PFSK-1 (cell line): Measurements from ENCODE around the gene NDOR1.

Source experiments
- POLR2AphosphoS5 ChIP-seq: IDR thresholded peaks from 2 replicates; pipeline ENCODE4 v1.6.1; 2012; ENCODE audit warnings: low read depth, mild to moderate bottlenecking, control low read depth, low read length, moderate library complexity
- REST ChIP-seq, 2 experiments: IDR thresholded peaks; 2 replicates each; pipeline versions ENCODE4 v1.6.1 to v1.8.0; 2011 to 2012; ENCODE audit warnings: low read depth in 2 of 2, low read length in 2 of 2, control low read depth in 1 of 2, inconsistent platforms in 1 of 2, mild to moderate bottlenecking in 1 of 2, moderate library complexity in 1 of 2; ENCODE audit not compliant: insufficient read depth in 1 of 2
- SIN3A ChIP-seq: IDR thresholded peaks from 2 replicates; pipeline ENCODE4 v1.6.1; 2012; ENCODE audit warnings: mild to moderate bottlenecking, low read length, moderate library complexity, borderline replicate concordance; ENCODE audit not compliant: insufficient read depth
- TAF1 ChIP-seq: IDR thresholded peaks from 2 replicates; pipeline ENCODE4 v1.6.1; 2012; ENCODE audit warnings: low read length, control low read depth, borderline replicate concordance; ENCODE audit not compliant: insufficient read depth

- TF ChIP-seq POLR2AphosphoS5 (no peak), TAF1 (no peak), REST (IDR thresholded peaks at IDR 0.05; ENCODE audit: insufficient read depth in 1 of 2, low read depth in 2 of 2, low read length in 2 of 2) (no peak), SIN3A (no peak)
Measured at GRCh38 chr9:137160054-137160425, 45.5 kb upstream of the NDOR1 start.
